Activated CD4-positive, alpha-beta T cell treated with anti-CD3 and anti-CD28 coated beads for 36 hours (primary cell): Measurements from ENCODE around the gene TPP1. TPM values are rescaled to one million over a fixed set of nuclear protein-coding genes. Genes with fewer than 3 reads are reported as not detected.

ENCODE experiments used
- ATAC-seq: fragments of 200-7000 bp; cut with Tn5 transposase; one replicate; pipeline ENCODE4 v1.10.0; 2021; ENCODE audit warnings: mild to moderate bottlenecking, moderate library complexity
- CTCF ChIA-PET: fragments of 350-600 bp; sonication (Branson Sonifier 250); formaldehyde crosslinking; loops from one replicate; lab custom pipeline; 2021; ENCODE audit warnings: antibody characterized with exemption; lab: Charles Lee
- POLR2A ChIA-PET: fragments of 350-600 bp; sonication (Branson Sonifier 250); formaldehyde crosslinking; loops from one replicate; lab custom pipeline; 2021; ENCODE audit warnings: antibody characterized with exemption, inconsistent platforms; lab: Charles Lee
- DNase-seq: peaks from one replicate; pipeline ENCODE4 v3.0.0-alpha.2; 2020
- H3K27ac Mint-ChIP-seq: one replicate; pipeline ENCODE4 v1.8.0; 2021; ENCODE audit warnings: mixed read lengths
- H3K27me3 Mint-ChIP-seq: one replicate; pipeline ENCODE4 v1.8.0; 2021; ENCODE audit warnings: mixed read lengths
- H3K36me3 Mint-ChIP-seq: one replicate; pipeline ENCODE4 v1.8.0; 2021; ENCODE audit warnings: low read depth, mixed read lengths
- H3K4me1 Mint-ChIP-seq: one replicate; pipeline ENCODE4 v1.8.0; 2021; ENCODE audit warnings: mixed read lengths
- H3K4me3 Mint-ChIP-seq: one replicate; pipeline ENCODE4 v1.8.0; 2021; ENCODE audit warnings: mild to moderate bottlenecking, moderate library complexity, mixed read lengths
- H3K9me3 Mint-ChIP-seq: one replicate; pipeline ENCODE4 v1.8.0; 2021; ENCODE audit warnings: low read depth, mixed read lengths
- intact Hi-C, 2 experiments: fragments of 100-400 bp; cut with DNase I in 1 of 2; cut with micrococcal nuclease in 1 of 2; formaldehyde crosslinking; loops; one replicate each; pipeline versions ENCODE4 v1.14.2 to v1.15.1; 2022 to 2024; cut with DNase I, micrococcal nuclease
- total RNA-seq, 2 experiments: library from RNA; stranded (reverse); gene quantifications; one replicate each; pipeline ENCODE4 v1.2.3, GENCODE V29; 2021

TPP1 gene
- total RNA-seq, 2 experiments from 2014 or later, result 38.1 to 47.9 TPM

DNA sequence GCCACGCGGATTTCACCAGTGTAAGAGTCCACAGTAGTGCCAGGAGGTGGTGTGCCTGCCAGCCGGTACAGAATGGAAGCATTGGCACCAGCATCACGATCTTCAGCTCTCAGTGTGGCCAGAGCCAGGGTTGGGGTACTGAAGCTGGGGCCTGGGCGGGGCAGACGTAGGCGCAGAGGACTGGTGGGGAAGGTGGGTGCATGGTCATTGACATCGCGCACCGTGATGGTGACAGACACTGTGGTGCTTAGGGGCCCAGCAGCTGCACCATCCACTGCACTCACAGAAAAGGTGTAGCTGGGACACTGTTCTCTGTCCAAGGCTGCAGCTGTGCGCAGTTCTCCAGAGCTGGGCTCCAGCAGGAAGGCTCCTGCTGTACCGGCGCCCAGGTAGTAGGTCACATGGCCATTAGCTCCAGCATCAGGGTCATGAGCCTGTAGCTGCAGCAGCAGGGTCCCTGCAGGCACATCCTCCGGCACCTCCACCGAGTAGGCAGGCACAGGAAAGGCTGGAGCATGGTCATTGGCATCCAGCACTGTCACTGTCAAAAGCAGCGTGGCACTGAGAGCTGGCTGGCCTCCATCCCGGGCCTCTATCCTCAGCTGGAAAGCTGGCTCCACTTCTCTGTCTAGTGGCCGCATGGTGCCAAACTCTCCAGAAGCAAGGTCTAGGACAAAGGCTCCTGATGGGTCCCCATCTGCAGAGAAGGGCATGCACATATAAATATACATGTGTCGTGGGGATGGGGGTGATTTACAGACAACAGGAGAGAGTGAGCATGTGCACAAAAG lies 7.9 kb upstream of the TPP1 start:
- Mint-ChIP-seq H3K4me1 (peaks cover 8% of the 10 kb centered on the region), H3K4me3 (no peak overlapping the region), H3K36me3 (no peaks in the 10 kb centered on the region), H3K27ac (peak overlapping the region; percentile 63), H3K9me3 (no peaks in the 10 kb centered on the region), H3K27me3 (no peaks in the 10 kb centered on the region)
- intact Hi-C loops, result no loop called here
- DNase-seq (no peak), ATAC-seq (no peak)
- ChIA-PET CTCF (interaction anchor here (0.7 to 0.9 kb wide), 3 partner anchors 20 to 248 kb away, joined by 3 read pairs; no protein-coding TSS in a partner anchor), POLR2A (interaction anchor here (0.6 kb wide), 1 partner anchor 38 kb away, joined by 3 read pairs; no protein-coding TSS in a partner anchor)

DNA sequence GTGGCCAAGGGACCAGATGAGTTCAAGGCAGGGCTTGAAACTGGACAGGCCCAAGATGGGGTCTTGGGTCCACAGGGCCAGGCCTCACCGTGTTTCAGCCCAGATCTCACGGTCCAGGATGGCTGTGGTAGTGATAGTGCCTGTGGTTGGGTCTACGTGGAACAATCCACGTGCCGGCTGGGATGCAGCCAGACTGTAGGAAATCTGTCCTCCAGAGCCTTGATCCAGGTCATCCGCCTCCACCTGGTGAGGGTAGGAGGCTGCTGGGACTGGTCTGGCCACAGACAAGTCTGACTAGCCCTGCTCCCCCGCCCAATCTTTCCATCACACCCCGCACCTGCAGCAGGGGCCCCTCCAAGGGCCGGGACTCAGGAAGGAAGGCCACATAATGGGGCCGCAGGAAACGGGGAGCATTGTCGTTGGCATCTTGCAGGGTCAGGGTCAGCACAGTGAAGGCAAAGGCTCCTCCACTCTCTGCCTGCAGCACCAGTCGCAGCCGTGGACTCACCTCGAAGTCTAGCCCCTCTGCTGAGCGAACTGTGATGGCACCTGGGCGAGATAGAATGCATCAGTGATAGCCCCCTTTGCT lies 6.7 kb upstream of the TPP1 start:
- intact Hi-C loops, result no loop called here
- Mint-ChIP-seq H3K27ac (no peak overlapping the region), H3K27me3 (no peaks in the 10 kb centered on the region), H3K4me1 (peaks cover 8% of the 10 kb centered on the region), H3K36me3 (no peaks in the 10 kb centered on the region), H3K4me3 (no peak overlapping the region), H3K9me3 (no peaks in the 10 kb centered on the region)
- POLR2A ChIA-PET, result no interaction called here
- ATAC-seq (no peak), DNase-seq (no peak)
- CTCF ChIA-PET, result no interaction called here

DNA sequence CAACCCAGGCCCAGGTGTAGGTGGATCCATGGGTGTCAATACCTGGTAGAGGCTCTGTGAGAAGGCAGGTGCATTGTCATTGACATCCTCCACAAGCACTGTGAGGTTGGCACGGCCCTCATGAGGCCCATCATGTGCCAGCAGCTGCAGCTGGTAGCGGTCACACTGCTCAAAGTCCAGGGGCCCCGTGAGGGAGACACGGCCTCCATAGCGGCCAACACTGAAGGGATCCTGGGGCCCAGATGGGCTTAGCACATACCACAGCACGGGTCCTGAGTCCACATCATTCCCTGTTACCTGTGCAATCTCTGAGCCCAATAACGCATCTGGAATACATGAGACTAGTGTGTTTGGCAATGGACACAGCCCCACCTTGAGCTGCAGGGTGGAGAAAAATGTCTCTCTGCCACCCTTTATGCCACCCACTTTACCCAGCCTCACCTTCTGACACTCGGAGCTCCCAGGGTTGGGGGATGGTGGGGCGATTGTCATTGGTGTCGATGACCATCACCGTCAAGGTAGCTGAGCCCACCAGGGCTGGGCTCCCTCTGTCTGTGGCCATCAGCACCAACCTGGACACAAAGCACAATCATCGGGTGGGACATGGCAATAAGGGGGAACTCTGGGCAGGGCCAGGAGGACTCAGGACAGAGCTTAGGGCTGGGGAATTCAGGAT lies 6.1 kb upstream of the TPP1 start:
- ATAC-seq (no peak), DNase-seq (no peak)
- CTCF ChIA-PET, result no interaction called here
- H3K36me3 Mint-ChIP-seq, result no peaks in the 10 kb centered on the region
- intact Hi-C loops, result no loop called here
- no peaks in the 10 kb centered on the region for H3K27me3 Mint-ChIP-seq
- POLR2A ChIA-PET, result no interaction called here
- H3K9me3 Mint-ChIP-seq, result no peaks in the 10 kb centered on the region
- H3K4me1 Mint-ChIP-seq, result peaks cover 8% of the 10 kb centered on the region
- no peak overlapping the region for H3K4me3 Mint-ChIP-seq
- no peak overlapping the region for H3K27ac Mint-ChIP-seq

DNA sequence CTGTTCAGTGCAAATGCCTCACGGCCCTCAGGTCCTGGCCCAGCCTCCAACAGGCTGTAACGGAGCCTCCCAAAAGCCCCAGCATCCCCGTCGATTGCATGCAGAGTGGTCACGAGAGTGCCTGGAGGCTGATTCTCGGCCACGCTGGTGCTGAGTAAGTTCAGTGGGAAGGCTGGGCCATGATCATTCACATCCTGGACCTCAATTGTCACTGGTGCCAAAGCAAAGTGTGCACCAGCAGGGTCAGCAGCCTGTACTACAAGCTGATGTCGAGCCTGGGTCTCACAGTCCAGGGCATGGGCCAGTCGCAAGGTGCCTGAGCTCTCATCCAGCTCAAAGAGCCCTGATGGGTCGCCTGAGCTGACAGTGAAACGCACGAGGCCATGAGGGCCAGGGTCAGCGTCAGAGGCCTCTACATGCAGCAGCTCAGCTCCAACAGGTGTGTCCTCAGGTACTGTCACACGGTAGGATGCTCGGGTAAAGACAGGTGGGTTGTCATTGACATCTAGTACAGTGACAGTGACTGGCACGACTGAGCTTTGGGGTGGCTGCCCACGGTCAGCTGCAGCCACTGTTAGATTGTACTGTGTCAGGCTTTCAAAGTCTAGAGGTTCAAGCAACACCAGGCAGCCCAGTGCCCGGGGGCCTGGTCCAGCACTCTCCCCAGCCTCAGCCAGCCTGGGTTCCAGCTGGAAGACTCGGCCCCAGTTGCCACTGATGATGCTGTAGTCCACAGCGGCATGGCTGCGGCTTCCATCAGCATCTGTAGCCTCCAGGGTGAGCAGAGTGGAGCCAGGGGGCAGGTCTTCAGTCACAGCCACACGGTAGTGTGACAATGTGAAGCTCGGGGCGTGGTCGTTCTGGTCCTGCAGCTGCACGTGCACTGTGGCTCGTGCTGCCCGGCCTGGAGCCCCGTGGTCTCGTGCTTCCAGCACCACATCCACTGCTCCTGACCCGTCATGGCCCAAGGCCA lies 4.5 kb upstream of the TPP1 start:
- intact Hi-C loops, result no loop called here

DNA sequence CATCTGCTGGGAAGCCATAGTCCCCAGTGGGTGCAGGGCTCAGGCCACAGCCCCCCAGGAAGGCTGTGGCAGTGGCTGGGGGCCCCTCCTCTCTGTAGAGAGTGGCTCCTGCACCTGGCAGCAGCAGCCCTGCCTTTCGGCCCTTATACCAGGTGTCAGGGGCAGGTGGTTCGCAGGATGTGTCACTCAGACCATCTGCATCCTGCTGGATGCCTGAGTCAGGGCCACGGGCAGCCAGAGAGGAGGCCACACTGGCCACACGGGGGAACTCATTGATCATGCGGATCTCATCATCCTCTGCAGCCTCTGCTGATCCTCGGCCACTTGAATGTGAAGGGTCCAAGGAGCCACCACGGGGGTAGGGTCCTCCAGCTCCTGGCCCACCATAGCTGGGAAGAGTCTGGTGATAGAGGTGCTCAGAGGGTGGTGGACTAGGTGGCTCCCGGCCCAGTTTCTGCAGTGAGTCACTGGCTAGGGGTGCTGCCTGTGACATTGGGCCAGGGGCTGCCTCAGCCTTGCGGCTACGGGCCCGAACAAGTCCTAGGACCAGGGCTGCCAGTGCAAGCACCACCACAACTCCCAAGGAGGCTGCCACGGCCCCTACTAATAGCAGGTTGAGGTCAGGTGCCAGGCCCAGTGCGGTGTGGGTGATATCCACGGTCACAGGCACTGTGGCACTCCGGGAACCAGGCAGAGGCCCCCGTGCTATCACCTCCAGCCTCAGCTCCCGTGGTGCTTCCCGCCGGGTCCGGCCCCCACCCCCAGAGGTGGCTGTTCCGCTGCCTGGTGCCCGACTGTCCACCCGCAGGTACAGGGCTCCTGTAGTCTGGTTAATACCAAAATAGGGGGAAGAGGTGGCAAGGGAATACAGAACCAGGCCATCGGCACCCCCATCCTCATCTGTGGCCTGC lies 3.3 kb upstream of the TPP1 start:
- no peak for ATAC-seq
- Mint-ChIP-seq H3K36me3 (no peaks in the 10 kb centered on the region), H3K9me3 (no peaks in the 10 kb centered on the region), H3K27ac (no peak overlapping the region), H3K4me3 (no peak overlapping the region), H3K4me1 (peaks cover 6% of the 10 kb centered on the region), H3K27me3 (no peaks in the 10 kb centered on the region)
- CTCF ChIA-PET, result interaction anchor here (0.9 to 1.8 kb wide), 2 partner anchors 49 to 243 kb away, joined by 3 to 5 read pairs; no protein-coding TSS in a partner anchor
- DNase-seq, result no peak
- POLR2A ChIA-PET, result no interaction called here
- intact Hi-C loops, result no loop called here

More for the DNA sequence above, 4.5 kb upstream of the TPP1 start:
- ChIA-PET CTCF (interaction anchor here (0.9 to 1.0 kb wide), 2 partner anchors 60 to 244 kb away, joined by 3 to 5 read pairs; partner anchors contain the start of gene MRPL17), POLR2A (no interaction called here)
- Mint-ChIP-seq H3K27me3 (no peaks in the 10 kb centered on the region), H3K36me3 (no peaks in the 10 kb centered on the region), H3K4me3 (no peak overlapping the region), H3K9me3 (no peaks in the 10 kb centered on the region), H3K27ac (no peak overlapping the region), H3K4me1 (peaks cover 8% of the 10 kb centered on the region)
- ATAC-seq, result no peak
- no peak for DNase-seq

DNA sequence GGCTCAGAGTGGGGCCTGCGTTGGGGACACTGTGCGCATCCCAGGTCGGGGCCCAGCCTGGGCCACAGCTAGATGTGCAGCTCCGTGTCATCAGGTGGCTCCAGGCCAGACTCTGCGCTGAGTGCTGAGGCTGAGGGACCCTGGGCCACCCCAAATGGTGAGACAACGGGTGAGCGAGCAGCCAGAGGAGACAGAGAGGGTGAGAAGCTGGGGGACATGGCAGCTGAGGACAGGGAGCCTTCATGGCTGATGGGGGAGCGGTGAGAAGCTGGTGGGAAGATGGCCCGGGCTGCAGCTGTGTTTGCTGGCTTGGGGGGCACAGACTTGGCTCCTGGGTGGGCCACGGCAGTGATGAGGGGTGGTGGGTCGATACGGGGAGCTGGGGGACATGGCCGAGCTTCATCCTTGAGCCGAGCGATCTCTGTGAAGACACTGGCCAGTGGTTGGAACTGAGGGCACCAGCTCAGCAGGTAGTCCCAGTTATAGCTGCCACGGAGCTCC lies 2.5 kb upstream of the TPP1 start:
- Mint-ChIP-seq H3K27ac (no peak overlapping the region), H3K9me3 (no peaks in the 10 kb centered on the region), H3K4me3 (no peak overlapping the region), H3K27me3 (no peaks in the 10 kb centered on the region), H3K4me1 (peaks cover 6% of the 10 kb centered on the region), H3K36me3 (no peaks in the 10 kb centered on the region)
- ChIA-PET CTCF (interaction anchor here (0.8 to 1.8 kb wide), 4 partner anchors 27 to 74 kb away, joined by 3 to 6 read pairs (median 5); partner anchors contain the start of gene MRPL17), POLR2A (no interaction called here)
- ATAC-seq, result no peak
- no peak for DNase-seq
- intact Hi-C loops, result no loop called here

DNA sequence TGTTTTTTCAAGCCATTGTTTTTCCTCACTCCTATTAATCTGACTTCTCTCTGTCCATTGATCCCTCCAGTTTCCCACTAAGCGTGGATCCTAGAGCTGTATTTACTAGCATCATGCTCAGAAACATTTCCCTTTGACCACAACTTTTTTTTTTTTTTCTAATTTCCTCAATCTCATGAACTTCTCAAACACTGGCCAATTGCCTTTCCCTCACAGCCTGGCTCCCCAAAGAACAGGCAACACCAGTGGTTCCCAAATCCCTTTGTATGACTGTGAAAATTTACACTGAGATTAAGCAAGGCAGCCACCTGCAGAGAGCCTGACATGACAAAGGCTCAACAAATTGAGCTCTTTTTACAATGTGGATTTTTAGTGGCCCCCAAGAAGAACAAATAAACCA lies 1.4 kb upstream of the TPP1 start:
- no peak overlapping the region for H3K4me3 Mint-ChIP-seq
- DNase-seq, result no peak
- peaks cover 8% of the 10 kb centered on the region for H3K36me3 Mint-ChIP-seq

DNA sequence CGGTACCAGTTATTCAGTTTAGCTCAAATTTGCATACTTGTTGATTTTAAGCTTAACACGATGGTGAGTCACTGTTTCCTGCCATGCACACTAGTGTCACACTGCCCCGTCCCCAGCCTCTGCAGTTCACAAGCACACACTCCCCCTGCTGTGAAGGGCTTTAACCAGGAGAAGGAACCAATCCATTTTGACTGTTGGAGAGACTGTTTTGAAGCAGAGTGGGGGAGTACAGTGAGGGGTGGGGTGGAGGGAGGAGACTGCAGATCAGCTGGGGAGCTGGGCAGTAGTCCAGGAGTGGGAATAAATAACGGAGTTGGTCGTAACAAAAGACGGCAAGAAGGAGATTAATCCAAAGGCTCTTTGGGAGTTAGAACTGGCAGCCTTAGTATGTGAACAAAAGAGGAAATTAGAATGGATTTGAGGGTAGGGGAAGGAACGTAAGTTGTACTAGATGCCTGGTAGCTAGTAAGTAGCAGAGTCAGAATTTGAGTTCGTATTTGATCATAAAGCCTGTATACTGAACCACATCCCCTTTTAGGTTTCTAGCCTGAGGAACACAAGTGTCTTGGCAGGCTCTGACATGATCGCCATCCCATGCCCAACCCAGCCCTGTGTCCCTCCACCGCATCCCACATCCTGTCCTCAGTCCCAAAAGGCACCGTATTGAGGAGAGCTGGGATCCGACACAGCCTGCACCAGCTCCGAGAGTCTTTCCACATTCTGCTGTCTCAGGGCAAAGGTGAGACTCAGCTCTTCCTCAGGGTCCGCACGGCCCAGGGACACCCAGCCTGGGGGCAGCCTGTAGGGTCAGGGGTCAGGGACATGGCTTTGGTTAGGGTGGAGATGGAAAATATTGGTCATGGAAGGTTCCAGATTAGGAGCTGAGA lies 862 bp downstream of the TPP1 start:
- no peaks in the 10 kb centered on the region for H3K9me3 Mint-ChIP-seq
- H3K4me1 Mint-ChIP-seq, result peaks cover 8% of the 10 kb centered on the region
- ATAC-seq, result peak; percentile 62
- H3K27ac Mint-ChIP-seq, result no peak overlapping the region
- DNase-seq, result peak; percentile 79
- intact Hi-C loops, result loop anchor here (1.0 to 10.0 kb wide), 8 partner anchors 15 to 934 kb away; partner anchors contain the start of genes FHIP1B (in 2 of the 2), MRPL17 (in 2 of the 2), SMPD1 (in 2 of the 2) and ARFIP2 (in 1 of the 2)
- ChIA-PET CTCF (interaction anchor here (0.6 to 2.8 kb wide), 15 partner anchors 11 to 240 kb away, joined by 3 to 19 read pairs (median 3); partner anchors contain the start of gene MRPL17), POLR2A (interaction anchor here (1.1 to 1.2 kb wide), 2 partner anchors 14 to 52 kb away, joined by 4 read pairs; no protein-coding TSS in a partner anchor)
- peaks cover 15% of the 10 kb centered on the region for H3K36me3 Mint-ChIP-seq
- no peak overlapping the region for H3K4me3 Mint-ChIP-seq
- no peaks in the 10 kb centered on the region for H3K27me3 Mint-ChIP-seq

More for the DNA sequence above, 1.4 kb upstream of the TPP1 start:
- intact Hi-C loops, result no loop called here
- ATAC-seq, result no peak
- POLR2A ChIA-PET, result no interaction called here
- CTCF ChIA-PET, result interaction anchor here (0.6 to 1.8 kb wide), 7 partner anchors 28 to 135 kb away, joined by 3 to 6 read pairs (median 4); partner anchors contain the start of gene MRPL17
- Mint-ChIP-seq H3K9me3 (no peaks in the 10 kb centered on the region), H3K27me3 (no peaks in the 10 kb centered on the region), H3K27ac (no peak overlapping the region), H3K4me1 (peaks cover 8% of the 10 kb centered on the region)

DNA sequence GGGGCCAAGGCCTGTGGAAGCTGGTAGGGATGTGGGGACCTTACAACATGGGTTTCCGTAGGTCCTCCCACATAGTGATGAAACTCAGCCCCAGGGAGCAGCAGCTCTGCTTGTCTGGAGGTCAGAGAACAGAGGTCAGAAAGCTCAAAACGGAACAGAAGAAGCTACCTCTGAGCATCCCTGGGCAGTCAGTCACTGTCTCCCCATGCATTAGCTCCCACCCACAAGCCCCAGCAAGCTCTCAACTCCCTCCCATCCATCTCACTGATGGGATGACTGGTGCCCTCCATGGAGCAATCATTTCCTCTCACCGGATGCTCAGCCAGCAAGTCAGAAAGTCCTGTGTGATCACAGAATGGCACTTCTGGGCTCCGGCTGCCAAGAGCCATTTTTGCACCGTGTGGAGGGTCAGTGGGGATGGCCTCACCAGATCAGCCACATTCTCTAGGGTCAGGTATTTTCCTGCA lies 1.9 kb downstream of the TPP1 start:
- Mint-ChIP-seq H3K27me3 (no peaks in the 10 kb centered on the region), H3K4me1 (peaks cover 8% of the 10 kb centered on the region), H3K4me3 (no peak overlapping the region), H3K9me3 (no peaks in the 10 kb centered on the region), H3K27ac (peak overlapping the region; percentile 18), H3K36me3 (peaks cover 15% of the 10 kb centered on the region)
- POLR2A ChIA-PET, result interaction anchor here (1.2 kb wide), 1 partner anchor 13 kb away, joined by 4 read pairs; no protein-coding TSS in a partner anchor
- ATAC-seq, result no peak
- intact Hi-C loops, result loop anchor here in 1 of 2 experiments (10.0 kb wide), 1 partner anchor 933 kb away; the partner anchor contains the start of genes TRIM22 and TRIM5
- CTCF ChIA-PET, result interaction anchor here (0.6 to 2.8 kb wide), 6 partner anchors 25 to 238 kb away, joined by 3 to 19 read pairs (median 4); partner anchors contain the start of gene MRPL17
- DNase-seq, result no peak
